Suprapubic skin (tissue), 4 donors: ENCODE data around the gene WNT9B.

Source experiments
- POLR2A ChIP-seq, 2 donors: fragments of 450-650 bp; IDR thresholded peaks; one replicate each; pipeline ENCODE4 v1.6.1; 2017; ENCODE audit warnings: antibody characterized with exemption in 2 of 2, mild to moderate bottlenecking in 2 of 2, moderate library complexity in 2 of 2
- POLR2AphosphoS5 ChIP-seq, 3 donors: sonication (generic); formaldehyde crosslinking; IDR thresholded peaks; one replicate each; pipeline ENCODE4 v1.6.1; 2017; ENCODE audit warnings: antibody characterized with exemption in 3 of 3
- TF ChIP-seq, protein P1 (sequence below), 2 donors: fragments of 200-600 bp in 1 of 2; fragments of 450-650 bp in 1 of 2; sonication (generic) in 1 of 2; IDR thresholded peaks; one replicate each; pipeline ENCODE4 v1.5.1; 2016 to 2019; ENCODE audit warnings: antibody characterized with exemption in 2 of 2, mild to moderate bottlenecking in 1 of 2, moderate library complexity in 1 of 2

DNA sequence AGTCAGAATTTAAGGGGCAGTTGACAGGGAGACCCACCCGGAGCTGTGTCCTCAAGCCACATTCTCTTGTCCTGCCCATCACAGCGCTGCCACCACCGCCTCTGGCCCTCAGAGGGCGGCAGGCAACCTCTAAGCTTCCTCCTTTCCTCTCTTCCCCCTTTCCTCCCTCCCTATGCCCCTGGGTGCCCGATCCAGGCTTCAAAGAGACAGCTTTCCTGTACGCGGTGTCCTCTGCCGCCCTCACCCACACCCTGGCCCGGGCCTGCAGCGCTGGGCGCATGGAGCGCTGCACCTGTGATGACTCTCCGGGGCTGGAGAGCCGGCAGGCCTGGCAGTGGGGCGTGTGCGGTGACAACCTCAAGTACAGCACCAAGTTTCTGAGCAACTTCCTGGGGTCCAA, 23.5 kb downstream of the WNT9B start:
- TF ChIP-seq, protein P1, sequence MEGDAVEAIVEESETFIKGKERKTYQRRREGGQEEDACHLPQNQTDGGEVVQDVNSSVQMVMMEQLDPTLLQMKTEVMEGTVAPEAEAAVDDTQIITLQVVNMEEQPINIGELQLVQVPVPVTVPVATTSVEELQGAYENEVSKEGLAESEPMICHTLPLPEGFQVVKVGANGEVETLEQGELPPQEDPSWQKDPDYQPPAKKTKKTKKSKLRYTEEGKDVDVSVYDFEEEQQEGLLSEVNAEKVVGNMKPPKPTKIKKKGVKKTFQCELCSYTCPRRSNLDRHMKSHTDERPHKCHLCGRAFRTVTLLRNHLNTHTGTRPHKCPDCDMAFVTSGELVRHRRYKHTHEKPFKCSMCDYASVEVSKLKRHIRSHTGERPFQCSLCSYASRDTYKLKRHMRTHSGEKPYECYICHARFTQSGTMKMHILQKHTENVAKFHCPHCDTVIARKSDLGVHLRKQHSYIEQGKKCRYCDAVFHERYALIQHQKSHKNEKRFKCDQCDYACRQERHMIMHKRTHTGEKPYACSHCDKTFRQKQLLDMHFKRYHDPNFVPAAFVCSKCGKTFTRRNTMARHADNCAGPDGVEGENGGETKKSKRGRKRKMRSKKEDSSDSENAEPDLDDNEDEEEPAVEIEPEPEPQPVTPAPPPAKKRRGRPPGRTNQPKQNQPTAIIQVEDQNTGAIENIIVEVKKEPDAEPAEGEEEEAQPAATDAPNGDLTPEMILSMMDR (IDR thresholded peaks at IDR 0.05): no peak
- TF ChIP-seq POLR2A (IDR thresholded peaks at IDR 0.05) (no peak), POLR2AphosphoS5 (IDR thresholded peaks at IDR 0.05) (no peak)
